HG03439 (cell line): ENCODE results near the gene EPM2AIP1.
"Not testable (repeated sequence)": the region's sequence is repeated elsewhere in the genome, so short reads cannot be mapped to it uniquely, and the experiment has no call there.

Experiments
- ATAC-seq: cut with Tn5 transposase; IDR thresholded peaks from one replicate; pipeline ENCODE4 v1.9.1; 2021; ENCODE audit warnings: mild to moderate bottlenecking, moderate library complexity; ENCODE audit not compliant: unreplicated experiment

The EPM2AIP1 gene

DNA sequence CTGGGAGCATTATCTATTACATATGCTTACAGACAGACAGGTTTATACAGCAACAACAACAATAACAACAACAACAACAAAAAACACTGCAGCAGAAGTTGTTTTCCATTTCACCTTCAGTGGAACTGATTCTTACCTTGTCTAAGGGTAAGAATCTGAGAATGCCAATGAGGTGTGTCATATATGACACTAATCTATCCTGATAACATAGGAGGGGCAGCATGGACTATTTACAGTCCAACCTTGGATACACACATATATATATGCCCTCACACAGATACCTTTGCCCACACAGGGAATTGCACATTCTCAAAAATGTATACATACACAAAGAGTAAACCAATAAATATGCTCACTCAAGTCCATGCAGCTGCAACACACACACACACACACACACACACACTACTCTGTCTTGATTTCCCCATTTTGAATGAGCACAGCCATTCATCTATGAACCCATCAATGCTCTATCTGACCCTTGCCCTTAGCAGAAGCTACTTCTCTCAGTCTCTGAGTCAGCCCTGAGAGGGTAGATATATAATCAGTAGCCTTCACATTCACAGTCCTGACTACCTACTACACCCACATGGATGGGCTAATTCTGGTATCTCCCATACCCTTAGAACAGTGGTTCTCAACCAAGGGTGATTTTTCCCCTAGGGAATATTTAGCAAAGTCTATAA, 38.3 kb downstream of the EPM2AIP1 start:
- ATAC-seq = no peak

GRCh38 chr3:36947814-36948213, 45.1 kb downstream of the EPM2AIP1 start:
- not testable (repeated sequence) for ATAC-seq

DNA sequence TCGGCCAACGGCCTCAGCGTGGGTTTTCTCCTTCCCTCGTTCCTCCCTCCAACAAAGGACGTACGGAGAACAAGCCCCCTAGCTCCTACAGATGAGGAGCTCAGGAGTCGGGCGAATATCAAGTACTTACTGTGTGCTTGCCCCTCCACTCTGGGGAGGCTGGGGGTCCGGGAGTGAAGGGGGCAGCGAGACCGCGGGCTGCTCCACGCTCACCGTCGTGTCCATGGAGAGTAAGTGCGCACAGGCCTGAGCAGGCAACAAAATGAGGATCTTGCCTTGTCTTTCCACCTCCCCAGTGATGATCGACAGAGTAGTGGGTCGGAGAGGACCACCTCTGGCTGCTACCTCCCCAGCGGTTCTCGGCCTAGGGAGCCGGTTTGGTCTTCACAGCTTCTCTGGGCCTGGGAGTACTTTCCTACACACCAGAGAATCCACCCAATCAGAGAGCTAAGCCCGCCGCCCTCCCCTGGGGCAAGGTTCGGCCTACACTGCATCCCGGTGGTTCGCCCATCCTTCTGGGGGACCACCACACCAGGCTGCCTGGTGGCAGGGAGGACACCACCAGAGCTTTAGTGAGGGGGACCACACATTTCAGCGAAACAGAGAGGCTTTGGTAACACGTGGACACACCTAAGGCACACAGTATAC, 47.5 kb downstream of the EPM2AIP1 start:
- no peak for ATAC-seq

DNA sequence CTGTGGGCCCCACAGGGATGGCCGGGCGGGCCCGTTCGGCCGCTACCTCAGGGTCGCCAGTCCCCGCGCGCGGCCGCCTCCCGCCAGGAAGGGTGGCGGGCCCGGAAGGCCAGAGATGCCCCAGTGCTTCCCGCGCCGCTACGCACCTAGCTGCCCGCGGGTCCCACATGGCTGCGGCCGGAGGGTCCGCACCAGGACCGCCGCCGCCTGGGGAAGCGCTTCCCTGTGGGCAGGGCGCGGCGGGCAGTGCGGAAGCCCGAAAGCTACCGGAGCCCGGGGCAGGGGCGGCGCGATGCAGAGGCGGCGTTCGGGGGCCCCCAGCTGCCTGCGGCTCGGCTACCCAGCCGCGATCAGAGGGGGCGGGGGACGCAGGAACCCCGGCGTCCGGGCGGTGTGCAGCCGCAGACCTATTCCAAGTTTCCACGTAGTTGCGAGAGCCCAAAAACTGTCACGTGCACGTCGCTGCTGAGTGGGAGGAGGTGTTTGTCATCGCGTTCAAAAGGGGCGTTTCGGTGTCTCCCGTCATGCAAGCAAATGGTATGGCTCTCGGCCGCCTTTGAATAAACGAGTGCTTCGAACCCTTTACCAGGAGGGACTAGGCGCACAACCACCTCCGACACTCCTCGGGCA, 48.2 kb downstream of the EPM2AIP1 start, which contains the start of gene TRANK1:
TSS of gene TRANK1 (minus strand) at position 414 of the 630 bp plus-strand sequence. CDS start at position 169, 245 bp downstream.
- ATAC-seq = peak; percentile 58

GRCh38 chr3:36944012-36944640, 48.8 kb downstream of the EPM2AIP1 start:
- peak; percentile 60 for ATAC-seq

DNA sequence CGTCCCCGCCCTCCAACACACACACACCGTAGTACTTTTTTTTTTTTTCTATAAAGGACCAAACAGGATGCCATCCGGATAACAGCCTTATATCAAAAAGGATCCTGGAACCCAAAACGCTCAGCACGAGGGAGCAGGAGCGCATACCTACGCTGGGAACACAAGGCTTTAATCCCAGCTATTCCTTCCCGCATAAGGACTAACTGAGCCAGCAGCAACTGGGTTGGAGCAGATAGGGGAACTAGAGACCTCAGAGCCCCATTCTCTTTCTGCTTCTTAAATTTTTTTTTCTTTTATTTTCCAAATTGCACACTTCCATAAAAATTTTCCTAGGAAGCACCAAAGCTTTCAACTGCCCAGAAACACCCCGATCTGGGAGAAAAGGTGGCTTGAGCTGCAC, 49.3 kb downstream of the EPM2AIP1 start:
- ATAC-seq = no peak

- ATAC-seq = no peak
These were observed 50.2 kb downstream of the EPM2AIP1 start for GRCh38 chr3:36942638-36943248.

- no peak for ATAC-seq
These were observed 51.3 kb downstream of the EPM2AIP1 start for GRCh38 chr3:36941658-36942057.

DNA sequence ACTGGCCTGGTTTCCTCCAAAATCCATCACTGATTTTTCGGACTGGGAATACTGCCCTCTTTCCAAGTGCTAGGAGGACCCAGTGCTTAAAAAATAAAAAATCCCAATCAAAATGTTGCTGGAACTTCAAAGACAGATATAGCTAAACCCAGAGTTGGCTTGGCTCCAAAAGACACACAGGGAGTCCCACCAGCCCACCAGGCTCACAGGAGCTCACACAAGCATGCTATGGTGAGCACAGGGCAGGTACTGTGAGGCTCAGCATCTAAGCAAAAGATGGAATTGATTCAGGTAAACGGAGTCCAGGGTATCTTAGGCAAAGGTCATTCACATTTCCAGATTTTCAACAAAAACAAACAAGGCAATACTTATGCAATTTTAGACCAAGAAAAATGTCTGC, 51.8 kb downstream of the EPM2AIP1 start:
- ATAC-seq = no peak

GRCh38 chr3:36937492-36937891, 55.4 kb downstream of the EPM2AIP1 start:
- no peak for ATAC-seq
